Measurements from ENCODE around the gene F11R. TPM values are rescaled to one million over a fixed set of nuclear protein-coding genes. Genes with fewer than 3 reads are reported as not detected.

The F11R gene
- total and polyA plus RNA-seq, 3 donors from 2014 or later, result 34.5 to 54.0 (median 38.3) TPM

- no peak overlapping the region for H3K4me3 ChIP-seq
- no peaks in the 10 kb centered on the region for H3K27me3 ChIP-seq
- H3K9me3 ChIP-seq, result no peaks in the 10 kb centered on the region
- no peak overlapping the region for H3K27ac ChIP-seq
- TF ChIP-seq CTCF (IDR thresholded peaks at IDR 0.05) (no peak), POLR2A (IDR thresholded peaks at IDR 0.05) (no peak)
- WGBS, 2 donors, result 85 to 91% methylated on average over 4 of the region's 4 CpGs
- H3K36me3 ChIP-seq (ENCODE audit: low read depth, missing control alignments), result no peaks in the 10 kb centered on the region
- intact Hi-C loops (cut with DNase I; ENCODE audit: low total_unique reads), result no loop called here
- H3K4me1 ChIP-seq, result peaks cover 6% of the 10 kb centered on the region
- DNase-seq, result no peak
Observed at GRCh38 chr1:160973491-160973890, 47.5 kb downstream of the F11R start.

DNA sequence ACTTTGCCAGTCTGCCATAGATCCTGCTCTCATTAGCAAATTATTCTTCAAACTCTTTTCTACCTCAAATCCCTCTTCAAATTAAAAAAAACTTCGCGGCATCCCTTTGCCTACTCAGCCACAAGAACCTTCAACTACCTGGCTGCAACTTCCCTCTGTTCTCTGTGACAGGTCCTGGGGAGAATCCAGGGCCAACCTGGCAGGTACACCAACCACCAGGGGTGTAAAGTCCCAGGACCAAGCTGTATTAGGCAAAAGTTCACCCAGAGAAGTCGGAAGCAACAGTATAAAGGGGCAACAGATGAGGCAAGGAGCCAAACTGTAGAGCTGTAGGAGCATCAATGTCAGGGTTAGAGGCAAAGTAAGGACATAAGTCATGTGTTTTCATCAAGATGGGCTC lies 48.0 kb downstream of the F11R start:
- DNase-seq, result no peak
- intact Hi-C loops (cut with DNase I; ENCODE audit: low total_unique reads), result no loop called here
- H3K36me3 ChIP-seq (ENCODE audit: low read depth, missing control alignments), result no peaks in the 10 kb centered on the region
- no peaks in the 10 kb centered on the region for H3K9me3 ChIP-seq
- no peak overlapping the region for H3K27ac ChIP-seq
- 58 to 65% methylated on average over 3 of the region's 3 CpGs for WGBS, 2 donors
- H3K4me3 ChIP-seq, result no peak overlapping the region
- peaks cover under 1% of the 10 kb centered on the region for H3K4me1 ChIP-seq
- H3K27me3 ChIP-seq, result no peaks in the 10 kb centered on the region
- no peak for TF ChIP-seq POLR2A (IDR thresholded peaks at IDR 0.05)
- TF ChIP-seq CTCF (IDR thresholded peaks at IDR 0.05), result no peak

- Histone ChIP-seq H3K36me3 (ENCODE audit: low read depth, missing control alignments) (no peaks in the 10 kb centered on the region), H3K27ac (no peak overlapping the region), H3K4me3 (no peak overlapping the region), H3K4me1 (no peaks in the 10 kb centered on the region), H3K27me3 (no peaks in the 10 kb centered on the region), H3K9me3 (no peaks in the 10 kb centered on the region)
- intact Hi-C loops (cut with DNase I; ENCODE audit: low total_unique reads), result no loop called here
- 62 to 80% methylated on average over 6 of the region's 6 CpGs for WGBS, 2 donors
- no peak for DNase-seq
- no peak for TF ChIP-seq POLR2A (IDR thresholded peaks at IDR 0.05)
- no peak for TF ChIP-seq CTCF (IDR thresholded peaks at IDR 0.05)
Observed at GRCh38 chr1:160971618-160972056, 49.3 kb downstream of the F11R start.

DNA sequence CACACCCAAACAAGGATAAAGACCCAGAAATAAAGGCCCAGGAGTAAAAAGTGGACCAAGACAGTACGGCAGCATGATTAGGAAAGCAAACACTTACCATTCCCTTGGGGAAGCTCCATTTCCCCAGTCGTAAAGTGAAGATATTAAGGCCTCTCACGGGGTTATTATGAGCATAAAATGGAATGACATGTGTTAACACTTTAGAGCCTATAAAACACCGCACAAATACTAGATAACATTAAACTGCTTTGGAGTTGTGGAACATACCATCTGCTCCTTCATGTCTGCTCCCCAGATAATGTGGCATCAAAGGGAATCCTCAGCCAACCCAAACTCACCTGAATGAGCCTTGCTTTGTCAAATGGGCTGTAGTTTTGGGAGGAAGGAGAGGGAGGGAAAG lies 57.4 kb downstream of the F11R start:
- H3K27me3 ChIP-seq, result no peaks in the 10 kb centered on the region
- no peaks in the 10 kb centered on the region for H3K9me3 ChIP-seq
- H3K4me1 ChIP-seq, result no peaks in the 10 kb centered on the region
- DNase-seq, result no peak
- no peak overlapping the region for H3K27ac ChIP-seq
- intact Hi-C loops (cut with DNase I; ENCODE audit: low total_unique reads), result no loop called here
- WGBS, 2 donors, result 36 to 55% methylated on average over 4 of the region's 4 CpGs
- H3K4me3 ChIP-seq, result no peak overlapping the region
- no peaks in the 10 kb centered on the region for H3K36me3 ChIP-seq (ENCODE audit: low read depth, missing control alignments)
- TF ChIP-seq CTCF (IDR thresholded peaks at IDR 0.05) (no peak), POLR2A (IDR thresholded peaks at IDR 0.05) (no peak)

- TF ChIP-seq CTCF (IDR thresholded peaks at IDR 0.05) (no peak), POLR2A (IDR thresholded peaks at IDR 0.05) (no peak)
- Histone ChIP-seq H3K27ac (no peak overlapping the region), H3K27me3 (no peaks in the 10 kb centered on the region), H3K4me3 (no peak overlapping the region), H3K36me3 (ENCODE audit: low read depth, missing control alignments) (no peaks in the 10 kb centered on the region), H3K9me3 (no peaks in the 10 kb centered on the region), H3K4me1 (no peaks in the 10 kb centered on the region)
- WGBS, 2 donors, result 85 to 100% methylated on average over 1 of the region's 1 CpG
- intact Hi-C loops (cut with DNase I; ENCODE audit: low total_unique reads), result no loop called here
- no peak for DNase-seq
Observed at GRCh38 chr1:160961419-160961818, 59.5 kb downstream of the F11R start.

Measured in testis (tissue), 3 donors.